CD4-positive, alpha-beta T cell treated with Interferon alpha-2 for 1 hour (primary cell): ENCODE data around the gene BCAS3.

Experiments
- DNase-seq, 2 donors: peaks; one replicate each; pipeline ENCODE4 v3.0.0-alpha.2; 2020 to 2022

BCAS3 gene

GRCh38 chr17:61175298-61176142 lies 497.9 kb downstream of the BCAS3 start:
- no peak for DNase-seq

GRCh38 chr17:61177351-61177750 lies 499.7 kb downstream of the BCAS3 start:
- no peak for DNase-seq

GRCh38 chr17:61178284-61178683 lies 500.6 kb downstream of the BCAS3 start:
- no peak for DNase-seq

GRCh38 chr17:61179380-61179806 lies 501.7 kb downstream of the BCAS3 start:
- no peak for DNase-seq

GRCh38 chr17:61183793-61184192 lies 506.1 kb downstream of the BCAS3 start:
- DNase-seq, result no peak

- no peak for DNase-seq
Observed at GRCh38 chr17:61185385-61185784, 507.7 kb downstream of the BCAS3 start.

- no peak for DNase-seq
Observed at GRCh38 chr17:61187038-61187437, 509.4 kb downstream of the BCAS3 start.

GRCh38 chr17:61188081-61188480 lies 510.4 kb downstream of the BCAS3 start:
- DNase-seq, result no peak

- DNase-seq, result no peak
Observed at GRCh38 chr17:61189968-61190367, 512.3 kb downstream of the BCAS3 start.

GRCh38 chr17:61196302-61196704 lies 518.7 kb downstream of the BCAS3 start:
- no peak for DNase-seq

GRCh38 chr17:61196799-61197198 lies 519.1 kb downstream of the BCAS3 start:
- no peak for DNase-seq

- no peak for DNase-seq
Observed at GRCh38 chr17:61199431-61200338, 522.0 kb downstream of the BCAS3 start.

- no peak for DNase-seq
Observed at GRCh38 chr17:61200339-61200715, 522.7 kb downstream of the BCAS3 start.

- no peak for DNase-seq
Observed at GRCh38 chr17:61201211-61201610, 523.6 kb downstream of the BCAS3 start.

- DNase-seq, result no peak
Observed at GRCh38 chr17:61202564-61202963, 524.9 kb downstream of the BCAS3 start.

GRCh38 chr17:61203671-61204131 lies 526.0 kb downstream of the BCAS3 start:
- DNase-seq, result no peak

- DNase-seq, result no peak
Observed at GRCh38 chr17:61204456-61204855, 526.8 kb downstream of the BCAS3 start.

GRCh38 chr17:61205401-61205800 lies 527.8 kb downstream of the BCAS3 start:
- no peak for DNase-seq

GRCh38 chr17:61205931-61206330 lies 528.3 kb downstream of the BCAS3 start:
- DNase-seq, result no peak

GRCh38 chr17:61206922-61207321 lies 529.3 kb downstream of the BCAS3 start:
- DNase-seq, result no peak

- no peak for DNase-seq
Observed at GRCh38 chr17:61208301-61209105, 530.9 kb downstream of the BCAS3 start.

- DNase-seq, result no peak
Observed at GRCh38 chr17:61209106-61209439, 531.4 kb downstream of the BCAS3 start.

- DNase-seq, result no peak
Observed at GRCh38 chr17:61209525-61209924, 531.9 kb downstream of the BCAS3 start.
